ENCODE data around the gene KIF5C.

DNA sequence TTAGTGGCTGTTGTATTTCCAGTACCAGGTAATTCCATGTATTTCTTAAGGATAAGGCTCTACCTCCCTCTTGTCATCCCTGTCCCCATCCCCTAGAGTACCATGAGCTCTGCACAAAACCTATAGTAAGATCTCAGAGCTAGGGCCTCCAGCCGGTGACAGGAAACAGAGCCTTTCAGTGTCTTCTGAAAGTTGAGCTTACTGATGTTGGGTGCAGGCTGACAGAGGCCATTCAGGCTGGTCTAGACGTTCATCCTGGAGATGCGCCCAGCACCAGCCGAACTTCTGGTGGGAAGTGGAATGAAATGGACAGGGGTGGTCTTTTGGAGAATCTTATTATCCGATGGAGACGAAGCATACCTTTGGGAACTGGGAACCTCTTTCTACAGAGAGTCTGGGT is 146.7 kb downstream of the KIF5C start:
- TF ChIP-seq EZH2 (IDR thresholded peaks at IDR 0.05; ENCODE audit: insufficient read depth, poor library complexity, severe bottlenecking) (no peak), EZH2phosphoT487 (IDR thresholded peaks at IDR 0.05; ENCODE audit: insufficient read depth, low read depth) (no peak)

Measured in GM23248 (cell line).